GM19397 (cell line): Measurements from ENCODE around the gene CALR.
"Not testable (repeated sequence)": the region's sequence is repeated elsewhere in the genome, so short reads cannot be mapped to it uniquely, and the experiment has no call there.

Experiments
- ATAC-seq: cut with Tn5 transposase; IDR thresholded peaks from one replicate; pipeline ENCODE4 v1.9.1; 2021; ENCODE audit warnings: mild to moderate bottlenecking, moderate library complexity; ENCODE audit not compliant: unreplicated experiment

The CALR gene

DNA sequence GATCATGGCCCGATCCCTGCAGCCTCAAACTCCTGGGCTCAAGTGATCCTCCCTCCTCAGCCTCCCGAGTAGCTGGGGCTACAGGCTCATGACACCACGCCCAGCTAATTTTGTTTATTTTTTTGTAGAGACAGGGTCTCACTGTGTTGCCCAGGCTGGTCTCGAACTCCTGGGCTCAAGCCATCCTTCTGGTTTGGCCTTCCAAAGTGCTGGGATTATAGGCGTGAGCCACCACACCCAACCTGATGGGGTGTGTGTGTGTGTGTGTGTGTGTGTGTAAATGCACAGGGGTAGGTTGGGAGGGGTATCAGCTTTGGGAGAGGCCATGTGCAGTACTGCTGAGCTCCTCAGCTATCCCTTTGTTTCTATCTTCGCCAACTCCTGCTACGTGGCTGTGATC, 37.7 kb downstream of the CALR start:
- not testable (repeated sequence) for ATAC-seq

DNA sequence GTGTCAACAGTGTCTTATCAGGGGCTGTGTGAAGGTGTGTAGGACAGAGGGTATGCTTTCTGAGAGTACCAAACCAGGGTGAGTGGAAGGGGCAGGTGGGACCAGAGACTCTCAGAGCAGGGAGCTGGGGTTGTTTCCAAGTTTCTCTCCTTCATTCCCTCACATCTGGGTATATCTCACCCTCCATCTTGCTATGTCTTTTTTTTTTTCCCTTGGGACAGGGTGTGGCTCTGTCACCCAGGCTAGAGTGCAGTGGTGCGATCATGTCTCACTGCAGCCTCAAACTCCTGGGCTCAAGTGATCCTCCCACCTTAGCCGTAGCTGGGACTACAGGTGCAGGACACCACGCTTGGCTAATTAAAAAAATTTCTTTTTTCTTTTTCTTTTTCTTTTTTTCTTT, 41.6 kb downstream of the CALR start:
- no peak for ATAC-seq

DNA sequence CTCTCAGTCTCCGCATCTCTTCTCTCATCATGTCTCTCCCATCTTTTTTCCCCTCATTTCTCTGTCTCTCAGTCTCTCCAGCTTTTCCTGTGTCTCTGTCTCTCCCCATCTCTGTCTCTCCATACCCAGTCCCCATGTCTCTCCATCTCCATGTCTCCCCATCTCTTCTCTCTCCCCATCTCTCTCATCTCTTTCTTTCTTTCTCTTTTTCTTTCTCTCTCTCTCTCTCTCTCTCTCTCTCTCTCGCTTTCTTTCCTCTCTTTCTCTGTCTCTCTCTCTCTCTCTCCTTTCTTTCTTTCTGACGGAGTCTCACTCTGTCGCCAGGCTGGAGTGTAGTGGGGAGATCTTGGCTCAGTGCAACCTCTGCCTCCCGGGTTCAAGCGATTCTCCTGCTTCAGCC, 44.2 kb downstream of the CALR start:
- no peak for ATAC-seq

DNA sequence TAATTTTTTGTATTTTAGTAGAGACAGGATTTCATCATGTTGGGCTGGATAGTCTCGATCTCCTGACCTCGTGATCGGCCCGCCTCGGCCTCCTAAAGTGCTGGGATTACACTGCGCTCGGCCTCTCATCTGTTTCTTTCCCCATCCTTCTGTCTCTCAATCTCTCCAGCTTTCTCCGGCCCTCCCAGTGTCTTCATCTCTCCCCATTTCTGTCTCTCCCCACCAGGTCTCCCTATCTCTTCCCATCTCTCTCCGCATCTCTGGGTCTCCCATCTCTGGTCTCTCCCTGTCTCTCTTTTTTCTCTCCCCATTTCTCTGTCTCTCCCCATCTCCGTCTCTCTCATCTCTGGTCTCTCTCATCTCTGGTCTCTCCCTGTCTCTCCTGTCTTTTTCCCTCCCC, 44.7 kb downstream of the CALR start:
- ATAC-seq: no peak

DNA sequence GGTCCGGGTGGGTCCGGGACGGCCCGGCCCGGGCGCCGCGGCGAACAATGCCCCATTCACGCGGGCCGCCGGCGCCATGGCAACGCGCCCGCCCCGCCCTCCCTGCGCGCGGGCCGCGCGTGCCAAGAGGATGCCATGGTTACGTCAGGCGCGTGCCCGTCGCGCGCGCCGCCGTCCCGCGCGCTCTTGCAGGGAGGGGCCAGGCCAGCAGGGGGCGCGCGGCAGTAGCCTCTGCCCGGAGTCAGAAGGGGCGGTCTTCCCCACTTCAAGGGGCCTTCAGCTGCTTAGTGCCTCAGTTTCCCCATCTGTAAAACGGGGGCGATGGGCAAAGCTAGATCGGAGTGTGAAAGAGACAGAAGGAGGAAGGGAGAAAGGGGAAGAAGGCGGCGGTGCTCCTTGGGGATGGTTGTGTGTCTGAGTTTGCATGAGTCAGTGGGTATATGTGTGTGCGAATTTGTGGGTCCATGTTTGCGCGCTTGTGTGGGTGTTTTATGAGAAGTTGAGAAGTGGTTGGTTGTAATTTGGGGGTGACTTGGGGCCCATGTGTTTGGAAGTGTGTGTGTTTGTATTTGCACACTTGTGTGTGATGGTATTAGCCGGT, 45.2 kb downstream of the CALR start:
- no peak for ATAC-seq

DNA sequence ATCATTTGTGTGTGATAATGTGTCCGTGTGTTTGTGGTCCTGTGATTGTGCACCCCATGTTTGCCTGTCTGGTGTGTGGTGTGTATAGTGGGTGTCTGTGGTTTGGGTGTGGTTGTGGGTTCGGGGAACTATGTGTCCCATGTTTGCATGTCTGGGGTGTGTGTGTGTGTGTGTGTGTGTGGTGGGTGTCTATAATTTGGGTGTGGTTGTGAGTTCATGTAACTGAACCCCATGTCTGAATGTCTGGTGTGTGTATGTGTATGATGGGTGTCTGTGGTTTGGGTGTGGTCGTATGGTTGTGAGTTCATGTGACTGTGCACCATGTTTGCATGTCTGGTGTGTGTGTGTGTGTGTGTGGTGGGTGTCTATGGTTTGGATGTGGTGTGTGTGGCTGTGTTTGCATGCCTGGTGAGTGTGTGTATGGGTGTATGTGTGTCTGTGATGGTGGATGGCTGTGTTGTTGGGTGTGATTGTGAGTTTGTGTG, 45.8 kb downstream of the CALR start:
- no peak for ATAC-seq

DNA sequence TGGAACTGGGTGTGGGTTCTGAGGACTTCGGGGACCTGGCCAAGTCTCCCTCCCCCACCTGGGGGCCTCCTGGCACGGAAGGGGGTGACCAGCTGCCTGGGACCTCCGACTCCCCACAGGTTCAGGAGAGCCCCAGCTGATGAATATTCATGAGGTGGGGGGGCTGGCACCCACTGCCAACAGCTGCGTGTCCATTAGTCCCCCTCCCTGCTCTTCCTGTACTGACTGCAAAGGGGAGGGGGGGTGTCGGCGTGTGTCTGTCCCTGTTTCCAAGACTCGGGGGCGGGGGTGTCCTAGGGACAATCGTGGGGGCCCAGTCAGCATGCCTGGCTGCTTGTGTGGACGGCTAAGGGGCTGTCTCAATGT, 46.3 kb downstream of the CALR start:
- ATAC-seq: no peak

DNA sequence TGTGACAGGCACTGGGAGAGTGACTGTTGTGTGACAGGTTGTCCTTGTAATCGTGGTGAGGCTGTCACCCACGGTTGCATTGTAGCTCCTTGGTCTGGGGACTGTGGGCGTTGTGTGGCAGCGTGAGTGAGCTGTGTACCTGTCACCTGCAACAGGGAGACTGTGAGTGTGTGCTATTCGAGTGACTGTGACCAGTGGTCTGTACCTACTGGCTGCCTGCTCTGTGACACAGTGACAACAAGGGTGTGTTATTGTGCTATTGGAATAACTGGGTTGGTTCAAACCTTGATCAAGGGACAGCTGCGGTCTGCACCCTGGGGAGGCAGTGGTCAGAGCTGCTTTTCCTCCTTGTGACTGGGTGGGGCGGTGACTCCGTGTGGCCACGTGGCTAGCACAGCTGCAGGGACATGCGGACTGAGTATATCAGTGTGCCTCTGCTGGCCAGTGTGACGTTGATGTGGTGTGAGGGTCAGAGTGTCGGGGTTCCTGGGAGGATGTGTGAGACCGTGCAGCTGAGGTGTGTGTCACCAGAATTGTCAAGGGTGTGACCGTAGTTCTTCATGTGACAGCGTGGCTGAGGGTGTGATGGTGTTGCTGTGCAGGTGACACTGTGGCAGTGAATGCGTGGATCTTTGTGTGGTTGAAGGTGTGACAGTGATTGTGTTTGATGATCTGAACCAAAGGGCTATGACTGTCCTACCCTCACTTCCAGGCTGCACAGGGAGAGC, 46.8 kb downstream of the CALR start:
- ATAC-seq: no peak

DNA sequence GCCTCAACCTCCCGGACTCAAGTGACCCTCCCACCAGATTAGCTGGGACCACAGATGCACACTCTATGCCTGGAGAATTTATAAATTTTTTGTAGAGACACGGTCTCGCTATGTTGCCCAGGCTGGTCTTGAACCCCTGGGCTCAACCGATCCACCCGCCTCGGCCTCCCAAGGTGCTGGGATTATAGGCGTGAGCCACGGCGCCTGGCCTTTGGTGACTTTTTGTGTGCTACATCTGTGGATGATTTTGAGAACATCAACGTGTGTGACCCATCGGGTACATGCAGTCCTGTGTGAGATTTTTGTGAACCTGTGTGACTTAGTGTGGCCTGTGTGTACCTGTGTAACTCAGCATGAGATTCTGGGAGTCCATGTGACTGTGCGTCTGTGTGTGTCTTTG, 48.3 kb downstream of the CALR start:
- no peak for ATAC-seq

DNA sequence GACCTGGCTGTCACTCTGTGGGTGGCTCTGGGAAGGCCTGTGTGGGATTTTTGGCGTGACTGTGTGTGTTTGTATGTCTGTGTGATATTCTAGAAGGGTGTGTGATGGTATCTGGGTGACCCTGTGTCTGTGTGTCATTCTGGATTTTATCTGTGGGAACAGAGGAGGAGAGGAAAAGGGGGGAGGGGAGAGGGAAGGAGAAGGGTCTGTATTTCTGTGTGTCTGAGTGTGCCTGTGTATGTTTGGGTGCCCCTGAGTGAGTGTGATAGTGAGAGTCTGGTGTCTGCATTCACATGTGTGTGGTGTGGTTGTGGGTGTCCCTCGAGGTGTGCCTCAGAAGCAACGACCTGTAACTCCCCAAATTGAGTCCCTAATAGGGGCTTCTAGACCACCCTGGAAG, 48.8 kb downstream of the CALR start:
- no peak for ATAC-seq

DNA sequence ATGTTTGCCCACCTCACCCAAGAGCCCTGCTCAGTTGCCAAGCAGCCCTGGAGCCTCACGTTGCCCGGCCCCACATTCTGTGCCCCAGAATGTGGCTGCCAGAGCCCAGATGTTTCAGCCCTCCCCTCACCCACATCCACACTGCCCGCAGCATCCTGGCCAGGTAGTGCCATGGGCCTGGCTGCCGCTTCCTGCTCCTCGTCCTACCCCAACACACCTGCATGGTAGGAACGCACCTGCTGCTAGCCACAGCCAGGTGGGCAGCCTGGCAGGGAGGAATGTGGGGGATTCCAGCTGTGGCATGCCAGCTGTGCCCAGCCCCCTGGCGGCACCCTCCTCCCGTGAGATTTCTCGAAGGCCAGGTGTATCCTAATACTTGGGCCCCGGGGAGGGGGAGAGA, 49.4 kb downstream of the CALR start:
- no peak for ATAC-seq

DNA sequence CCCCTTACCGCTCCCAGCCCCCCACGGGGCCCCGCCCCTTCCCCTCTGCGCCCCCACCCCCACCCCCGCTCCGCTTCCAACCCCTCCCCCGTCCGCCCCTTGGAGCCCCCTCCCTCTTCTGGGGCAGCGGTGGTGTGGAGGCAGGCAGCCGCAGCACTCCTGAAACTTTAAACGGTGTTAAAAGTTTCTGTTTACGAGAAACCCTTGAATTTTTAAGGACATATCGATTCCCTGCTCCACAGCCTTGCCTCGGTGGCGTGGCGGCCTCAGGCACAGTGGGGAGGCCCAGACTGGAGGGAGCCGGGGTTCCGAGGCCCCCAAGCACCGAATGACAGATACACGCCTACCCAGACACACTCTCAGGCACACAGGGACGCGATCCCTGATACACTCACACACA, 52.0 kb downstream of the CALR start:
- no peak for ATAC-seq

DNA sequence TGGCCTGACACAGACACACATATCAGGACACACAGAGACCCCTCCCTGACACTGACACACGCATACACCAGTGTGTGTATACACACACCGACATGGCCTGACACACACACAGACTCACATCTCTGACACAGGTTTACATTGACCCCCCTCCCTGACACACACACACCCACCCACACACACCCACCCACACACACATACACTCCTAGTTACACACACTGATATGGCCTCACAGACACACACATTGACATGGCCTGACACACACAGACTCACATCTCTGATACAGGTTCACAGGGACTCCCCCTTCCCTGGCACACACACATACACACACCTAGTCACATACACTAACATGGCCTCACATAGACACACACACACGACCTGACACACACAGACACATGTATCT, 52.4 kb downstream of the CALR start:
- ATAC-seq: no peak

DNA sequence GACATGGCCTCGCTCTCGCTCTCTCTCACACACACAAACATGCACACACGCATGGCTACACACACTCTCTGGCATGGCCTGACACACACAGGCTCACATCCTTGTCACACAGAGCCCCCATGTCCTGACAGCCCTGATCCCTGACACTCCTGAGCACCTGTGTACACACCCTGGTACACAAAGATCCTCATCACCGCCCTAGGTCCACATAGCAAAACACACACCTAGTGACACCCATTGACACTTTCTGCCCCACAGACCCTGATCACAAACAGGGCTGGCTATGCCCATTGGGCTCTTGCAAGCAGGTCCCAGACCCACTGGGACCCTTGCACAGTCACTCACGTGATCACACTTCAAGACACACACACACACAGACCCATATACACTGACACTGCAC, 52.9 kb downstream of the CALR start:
- no peak for ATAC-seq

DNA sequence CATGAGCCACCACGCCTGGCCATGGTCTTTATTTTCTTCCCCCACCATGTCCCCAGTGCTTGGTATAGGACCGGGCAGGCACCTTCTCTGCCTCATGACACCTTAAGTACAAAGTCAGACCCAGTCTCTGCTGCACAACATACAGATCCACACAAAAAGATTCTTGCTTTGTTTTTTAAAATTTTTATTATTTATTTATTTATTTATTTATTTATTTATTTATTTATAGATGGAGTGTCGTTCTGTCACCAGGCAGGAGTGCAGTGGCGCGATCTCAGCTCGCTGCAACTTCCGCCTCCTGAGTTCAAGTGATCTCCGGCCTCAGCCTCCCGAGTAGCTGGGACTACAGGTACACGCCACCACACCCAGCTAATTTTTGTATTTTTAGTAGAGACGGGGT, 54.3 kb downstream of the CALR start:
- no peak for ATAC-seq

DNA sequence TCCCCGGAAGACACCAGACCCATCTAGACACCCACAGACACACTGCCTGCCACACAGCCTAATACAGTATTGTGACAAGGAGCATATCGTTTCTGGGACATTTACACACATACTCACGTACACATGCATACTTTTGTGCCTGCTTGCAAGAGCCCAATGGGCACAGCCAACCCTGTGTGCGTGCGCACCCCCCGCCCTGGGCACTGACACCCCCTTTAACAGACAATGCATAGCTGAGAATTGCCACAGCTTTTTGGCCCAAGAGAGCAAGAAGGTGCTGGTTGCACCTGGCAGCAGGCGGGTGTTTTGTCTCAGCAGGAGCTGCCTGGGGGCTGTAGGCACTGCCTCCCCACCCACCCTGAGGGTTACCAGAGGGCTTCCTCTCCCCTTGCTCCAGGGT, 55.2 kb downstream of the CALR start:
- ATAC-seq: no peak
